Measurements from ENCODE around the gene RXFP2. TPM values are rescaled to one million over a fixed set of nuclear protein-coding genes. Genes with fewer than 3 reads are reported as not detected.

Gene RXFP2
- total RNA-seq, 4 donors from 2014 or later: 1.0 to 2.2 TPM; not detected in 2

- no peak overlapping the region for H3K27ac ChIP-seq
- no peak for DNase-seq (ENCODE audit: low spot score in 2 of 2)
- no peaks in the 10 kb centered on the region for H3K9me3 ChIP-seq
- TF ChIP-seq CTCF (IDR thresholded peaks at IDR 0.05) (no peak), EP300 (IDR thresholded peaks at IDR 0.05) (no peak), POLR2A (IDR thresholded peaks at IDR 0.05) (no peak)
- H3K27me3 ChIP-seq: no peaks in the 10 kb centered on the region
- no peak overlapping the region for H3K4me3 ChIP-seq
- no peaks in the 10 kb centered on the region for H3K36me3 ChIP-seq
- peaks cover 0 to under 1% (median under 1%) of the 10 kb centered on the region in 4 donors for H3K4me1 ChIP-seq
These were observed 21.7 kb upstream of the RXFP2 start for GRCh38 chr13:31717583-31717982.

GRCh38 chr13:31719214-31719613 lies 20.1 kb upstream of the RXFP2 start:
- no peak overlapping the region for H3K27ac ChIP-seq
- 79 to 88% methylated on average over 3 of the region's 3 CpGs for WGBS, 2 donors
- no peaks in the 10 kb centered on the region for H3K27me3 ChIP-seq
- TF ChIP-seq EP300 (IDR thresholded peaks at IDR 0.05): no peak
- no peak for TF ChIP-seq POLR2A (IDR thresholded peaks at IDR 0.05)
- no peak for TF ChIP-seq CTCF (IDR thresholded peaks at IDR 0.05)
- H3K9me3 ChIP-seq: no peaks in the 10 kb centered on the region
- no peak overlapping the region for H3K4me3 ChIP-seq
- no peak for DNase-seq (ENCODE audit: low spot score in 2 of 2)
- peaks cover 0 to 4% (median 1%) of the 10 kb centered on the region in 4 donors for H3K4me1 ChIP-seq
- H3K36me3 ChIP-seq: no peaks in the 10 kb centered on the region

- Histone ChIP-seq H3K27me3 (no peaks in the 10 kb centered on the region), H3K27ac (no peak overlapping the region), H3K4me1 (peaks cover 0 to 4% (median 1%) of the 10 kb centered on the region in 4 donors), H3K9me3 (no peaks in the 10 kb centered on the region), H3K36me3 (no peaks in the 10 kb centered on the region), H3K4me3 (no peak overlapping the region)
- DNase-seq (ENCODE audit: low spot score in 2 of 2): no peak
- TF ChIP-seq CTCF (IDR thresholded peaks at IDR 0.05) (no peak), EP300 (IDR thresholded peaks at IDR 0.05) (no peak)
- WGBS, 2 donors: 10 to 18% methylated on average over 5 of the region's 5 CpGs
These were observed 16.7 kb upstream of the RXFP2 start for GRCh38 chr13:31722673-31723072.

GRCh38 chr13:31725841-31726240 lies 13.5 kb upstream of the RXFP2 start:
- Histone ChIP-seq H3K4me1 (peaks cover 0 to 4% (median 1%) of the 10 kb centered on the region in 4 donors), H3K27me3 (no peaks in the 10 kb centered on the region), H3K36me3 (no peaks in the 10 kb centered on the region), H3K4me3 (no peak overlapping the region), H3K27ac (no peak overlapping the region), H3K9me3 (no peaks in the 10 kb centered on the region)
- WGBS, 2 donors: 93 to 94% methylated on average over 5 of the region's 5 CpGs
- TF ChIP-seq EP300 (IDR thresholded peaks at IDR 0.05): no peak
- TF ChIP-seq CTCF (IDR thresholded peaks at IDR 0.05): no peak
- TF ChIP-seq POLR2A (IDR thresholded peaks at IDR 0.05): no peak
- DNase-seq (ENCODE audit: low spot score in 2 of 2): no peak

- H3K27ac ChIP-seq: no peak overlapping the region
- H3K4me1 ChIP-seq: no peaks in the 10 kb centered on the region
- DNase-seq (ENCODE audit: low spot score in 2 of 2): no peak
- 60% methylated on average over 6 of the region's 6 CpGs for WGBS, 2 donors
- H3K36me3 ChIP-seq: no peaks in the 10 kb centered on the region
- H3K27me3 ChIP-seq: no peaks in the 10 kb centered on the region
- TF ChIP-seq CTCF (IDR thresholded peaks at IDR 0.05) (no peak), EP300 (IDR thresholded peaks at IDR 0.05) (no peak), POLR2A (IDR thresholded peaks at IDR 0.05) (no peak)
- no peak overlapping the region for H3K4me3 ChIP-seq
- H3K9me3 ChIP-seq: peaks cover 0 to 4% (median 0%) of the 10 kb centered on the region in 4 donors
These were observed 7.4 kb upstream of the RXFP2 start for GRCh38 chr13:31731921-31732320.
